ENCODE results near the gene TUNAR. TPM values are rescaled to one million over a fixed set of nuclear protein-coding genes. Genes with fewer than 3 reads are reported as not detected.

The TUNAR gene
- total RNA-seq, 1 donor from 2014 or later: not detected

DNA sequence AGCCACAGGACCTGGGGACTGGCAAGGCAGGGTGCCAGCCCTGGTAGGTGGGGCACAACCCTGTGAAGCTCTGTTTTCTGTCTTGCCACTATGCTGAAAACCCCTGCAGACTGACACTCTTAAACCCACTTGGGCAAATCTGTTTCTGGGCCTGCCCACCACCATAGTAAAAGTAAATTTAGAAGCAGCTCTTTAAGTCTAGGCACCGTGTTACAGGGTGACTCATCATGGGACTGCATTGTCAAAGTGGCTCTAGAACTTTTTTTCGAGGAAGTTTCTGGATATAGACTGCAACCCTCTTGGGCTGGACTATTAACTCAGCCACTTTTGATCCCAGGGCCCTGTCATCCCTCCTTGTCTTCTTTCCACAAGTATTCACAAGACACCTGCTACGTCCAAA lies 7.7 kb downstream of the TUNAR start:
- peaks cover 3% of the 10 kb centered on the region for H3K4me1 Mint-ChIP-seq (ENCODE audit: low read depth)

DNA sequence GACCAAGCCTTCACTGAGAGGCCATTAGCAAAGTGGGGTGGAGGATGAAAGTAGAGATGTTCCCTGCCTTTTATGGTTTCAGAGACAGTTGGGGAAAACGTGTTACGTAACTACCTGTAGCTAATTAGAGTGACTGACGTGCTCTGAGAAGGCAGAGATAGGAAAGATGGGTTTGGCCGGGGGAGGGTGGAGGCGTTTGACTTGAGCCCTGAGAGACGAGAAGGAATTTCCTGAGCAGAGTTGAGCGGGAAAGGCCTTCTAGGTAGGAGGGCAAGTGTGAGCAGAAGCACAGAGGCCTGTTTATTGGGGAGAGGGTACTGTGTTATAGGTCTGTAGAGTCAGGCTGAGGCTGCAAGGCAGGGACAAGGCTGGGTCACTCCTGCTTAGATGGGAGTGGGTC lies 8.6 kb downstream of the TUNAR start:
- H3K4me3 Mint-ChIP-seq (ENCODE audit: low read depth): no peak overlapping the region
- intact Hi-C loops (cut with micrococcal nuclease): no loop called here
- no peak overlapping the region for H3K27ac Mint-ChIP-seq
- peaks cover 1% of the 10 kb centered on the region for H3K27me3 Mint-ChIP-seq (ENCODE audit: low read depth)
- H3K36me3 Mint-ChIP-seq (ENCODE audit: low read depth): no peaks in the 10 kb centered on the region
- H3K4me1 Mint-ChIP-seq (ENCODE audit: low read depth): peaks cover 3% of the 10 kb centered on the region
- H3K9me3 Mint-ChIP-seq: no peaks in the 10 kb centered on the region
- no peak for DNase-seq (ENCODE audit: low spot score)

More for the DNA sequence above, 7.7 kb downstream of the TUNAR start:
- Mint-ChIP-seq H3K4me3 (ENCODE audit: low read depth) (no peak overlapping the region), H3K9me3 (no peaks in the 10 kb centered on the region), H3K27me3 (ENCODE audit: low read depth) (peaks cover 5% of the 10 kb centered on the region), H3K36me3 (ENCODE audit: low read depth) (no peaks in the 10 kb centered on the region), H3K27ac (no peak overlapping the region)
- intact Hi-C loops (cut with micrococcal nuclease): no loop called here
- no peak for DNase-seq (ENCODE audit: low spot score)

DNA sequence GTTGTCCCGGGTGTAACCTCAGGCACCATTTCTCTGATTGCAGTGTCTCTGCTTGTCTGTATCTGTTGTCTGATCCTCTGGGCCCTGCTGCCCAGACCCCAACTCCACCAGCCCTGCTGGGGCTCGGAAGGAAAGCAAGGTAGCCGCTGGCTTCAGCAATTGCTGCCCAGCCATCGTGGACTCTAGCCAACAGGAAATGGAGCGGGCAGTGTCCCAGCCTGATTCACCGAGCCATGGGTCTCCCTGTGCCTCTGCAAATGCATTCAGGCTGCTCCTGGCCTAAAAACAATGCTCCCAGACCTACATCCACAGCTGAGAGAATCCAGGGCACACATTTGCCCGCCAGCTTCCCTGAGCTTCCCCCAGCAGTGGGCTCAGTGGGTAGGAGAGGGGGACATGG lies 9.2 kb downstream of the TUNAR start:
- intact Hi-C loops (cut with micrococcal nuclease): no loop called here
- no peak for DNase-seq (ENCODE audit: low spot score)
- no peak overlapping the region for H3K27ac Mint-ChIP-seq
- no peaks in the 10 kb centered on the region for H3K9me3 Mint-ChIP-seq
- H3K4me3 Mint-ChIP-seq (ENCODE audit: low read depth): no peak overlapping the region
- no peaks in the 10 kb centered on the region for H3K36me3 Mint-ChIP-seq (ENCODE audit: low read depth)
- H3K27me3 Mint-ChIP-seq (ENCODE audit: low read depth): peaks cover 1% of the 10 kb centered on the region
- peaks cover 3% of the 10 kb centered on the region for H3K4me1 Mint-ChIP-seq (ENCODE audit: low read depth)

DNA sequence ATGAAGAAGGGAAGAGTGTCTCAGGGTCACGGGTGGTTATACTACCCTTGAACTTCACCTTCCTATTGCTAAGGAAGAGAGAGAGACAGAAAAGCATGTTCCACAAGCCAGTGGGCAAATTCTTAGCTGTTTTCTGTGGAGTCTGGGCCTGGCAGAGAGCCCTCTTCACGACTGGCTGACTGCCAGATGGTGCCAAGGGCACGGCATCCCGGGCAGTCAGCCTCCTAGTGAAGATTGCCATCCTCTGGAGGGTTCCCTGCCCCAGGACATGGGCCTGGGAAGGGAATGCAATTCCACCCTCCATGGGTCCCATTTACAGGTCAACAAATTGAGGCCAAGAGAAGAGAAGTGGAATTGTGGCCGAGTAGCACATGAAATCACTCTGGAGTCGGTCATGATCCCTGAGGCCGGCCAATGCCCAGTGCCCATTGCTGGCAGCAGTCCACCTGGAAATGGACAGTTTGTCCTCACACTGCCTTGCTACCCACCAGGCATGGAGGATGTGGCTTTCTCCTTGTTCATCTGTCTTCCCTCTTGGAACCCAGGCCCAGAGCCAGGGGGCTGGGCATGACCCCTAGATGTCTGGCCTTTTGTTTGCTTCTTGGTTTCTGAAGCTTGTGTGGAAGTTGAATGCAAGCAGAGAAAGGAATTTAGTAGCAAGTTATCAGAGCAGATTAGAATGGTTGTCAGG lies 9.9 kb downstream of the TUNAR start:
- no peaks in the 10 kb centered on the region for H3K9me3 Mint-ChIP-seq
- no peak overlapping the region for H3K4me3 Mint-ChIP-seq (ENCODE audit: low read depth)
- H3K27me3 Mint-ChIP-seq (ENCODE audit: low read depth): peaks cover 1% of the 10 kb centered on the region
- no peak for DNase-seq (ENCODE audit: low spot score)
- intact Hi-C loops (cut with micrococcal nuclease): no loop called here
- H3K4me1 Mint-ChIP-seq (ENCODE audit: low read depth): peaks cover 3% of the 10 kb centered on the region
- H3K27ac Mint-ChIP-seq: no peak overlapping the region
- no peaks in the 10 kb centered on the region for H3K36me3 Mint-ChIP-seq (ENCODE audit: low read depth)

DNA sequence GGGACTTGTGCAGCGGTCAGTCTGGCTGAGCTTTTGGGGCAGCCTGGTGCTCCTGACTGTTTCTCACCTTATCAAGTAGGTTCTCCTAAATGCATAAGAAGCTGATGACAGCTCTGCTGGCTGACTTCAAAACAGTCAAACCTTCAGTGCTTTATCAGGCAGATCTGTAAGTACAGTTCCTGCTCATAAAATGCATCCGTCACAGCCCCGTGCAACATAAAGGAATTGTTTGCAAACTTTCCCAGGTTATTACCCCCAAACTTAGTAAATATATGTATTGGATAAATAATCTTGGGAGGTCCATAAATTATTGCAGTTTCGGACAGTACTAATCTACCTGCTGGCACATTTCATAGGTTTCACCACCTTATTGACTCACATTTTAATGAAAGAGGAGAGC lies 10.7 kb downstream of the TUNAR start:
- Mint-ChIP-seq H3K4me1 (ENCODE audit: low read depth) (peaks cover 3% of the 10 kb centered on the region), H3K27ac (no peak overlapping the region), H3K4me3 (ENCODE audit: low read depth) (no peak overlapping the region), H3K36me3 (ENCODE audit: low read depth) (no peaks in the 10 kb centered on the region), H3K9me3 (no peaks in the 10 kb centered on the region), H3K27me3 (ENCODE audit: low read depth) (no peaks in the 10 kb centered on the region)
- DNase-seq (ENCODE audit: low spot score): no peak
- intact Hi-C loops (cut with micrococcal nuclease): no loop called here

DNA sequence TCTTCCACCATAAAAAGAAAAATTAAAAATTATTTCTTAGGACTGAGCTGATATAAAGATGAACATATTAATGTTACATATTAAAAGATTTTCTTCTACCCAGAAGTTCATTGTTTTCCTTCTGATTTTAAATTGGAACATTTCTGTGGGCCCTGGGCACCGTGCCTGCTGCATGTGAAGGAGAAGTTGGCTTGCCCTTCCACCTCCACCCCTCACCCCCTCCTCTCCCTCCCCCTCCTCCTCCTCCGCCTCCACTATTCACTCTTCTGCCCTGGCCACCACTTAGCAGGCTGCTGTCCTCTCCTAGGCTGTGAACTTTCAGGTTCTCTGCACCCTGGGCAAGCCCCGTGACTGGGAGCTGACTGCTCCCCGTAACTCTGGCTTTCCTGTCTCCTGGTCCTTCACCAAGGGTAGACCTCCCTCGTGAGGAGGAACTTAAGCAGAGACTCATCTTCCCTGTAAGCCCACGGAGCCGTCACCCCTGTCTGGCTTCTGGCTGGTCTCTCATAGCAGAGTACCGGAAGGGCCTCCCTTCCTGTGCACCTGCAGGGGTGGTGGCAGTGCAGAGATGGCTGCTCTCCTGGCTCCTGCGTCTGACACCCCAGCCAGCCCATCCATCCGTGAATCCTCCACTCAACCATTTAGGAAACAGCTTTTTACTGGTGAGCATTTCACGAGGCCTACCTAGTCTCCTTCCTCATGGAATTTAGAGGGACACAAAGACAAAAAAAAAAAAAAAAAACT lies 12.8 kb downstream of the TUNAR start:
- Mint-ChIP-seq H3K9me3 (no peaks in the 10 kb centered on the region), H3K27ac (no peak overlapping the region), H3K36me3 (ENCODE audit: low read depth) (no peaks in the 10 kb centered on the region), H3K4me1 (ENCODE audit: low read depth) (no peaks in the 10 kb centered on the region), H3K27me3 (ENCODE audit: low read depth) (no peaks in the 10 kb centered on the region), H3K4me3 (ENCODE audit: low read depth) (no peak overlapping the region)
- DNase-seq (ENCODE audit: low spot score): no peak
- intact Hi-C loops (cut with micrococcal nuclease): no loop called here

DNA sequence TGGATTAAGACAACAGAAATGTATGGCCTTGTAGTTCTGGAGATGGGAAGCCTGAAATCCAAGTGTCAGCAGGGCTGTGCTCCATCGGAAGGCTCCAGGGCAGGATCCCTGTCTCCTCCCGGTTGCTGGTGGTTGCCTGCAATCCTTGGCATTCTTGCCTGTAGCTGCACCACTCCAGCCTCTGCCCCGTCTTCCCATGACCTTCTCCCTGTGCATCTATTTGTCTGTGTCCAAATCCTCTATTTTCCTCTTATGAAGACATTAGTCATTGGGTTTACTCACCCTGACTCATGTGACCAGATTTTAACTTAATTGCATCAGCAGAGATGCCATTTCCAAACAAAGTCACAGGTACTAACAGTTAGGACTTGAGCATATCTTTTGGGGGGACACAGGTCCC lies 15.1 kb downstream of the TUNAR start:
- Mint-ChIP-seq H3K4me1 (ENCODE audit: low read depth) (no peaks in the 10 kb centered on the region), H3K4me3 (ENCODE audit: low read depth) (no peak overlapping the region), H3K36me3 (ENCODE audit: low read depth) (no peaks in the 10 kb centered on the region), H3K9me3 (no peaks in the 10 kb centered on the region), H3K27me3 (ENCODE audit: low read depth) (no peaks in the 10 kb centered on the region), H3K27ac (no peak overlapping the region)
- DNase-seq (ENCODE audit: low spot score): no peak
- intact Hi-C loops (cut with micrococcal nuclease): no loop called here

DNA sequence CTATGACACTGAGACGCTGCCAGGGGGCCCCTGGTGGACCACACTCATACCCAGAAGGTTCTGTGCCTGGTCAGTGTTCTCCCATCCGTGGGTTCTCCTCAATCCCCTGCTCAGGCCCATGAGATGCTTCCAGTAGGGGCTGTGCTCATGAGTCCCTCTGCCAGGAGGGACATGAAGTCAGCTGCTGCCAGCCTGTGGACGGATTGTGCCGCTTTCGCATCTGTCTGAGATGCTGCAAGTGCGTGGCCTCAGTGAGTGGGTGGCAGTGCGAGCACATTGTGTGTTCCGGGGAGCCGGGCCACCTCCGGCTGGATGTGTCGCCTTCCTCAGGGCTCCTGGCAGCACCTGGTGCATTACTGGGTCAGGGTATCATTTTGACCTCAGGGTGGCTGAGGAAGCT lies 15.5 kb downstream of the TUNAR start:
- no peaks in the 10 kb centered on the region for H3K27me3 Mint-ChIP-seq (ENCODE audit: low read depth)
- H3K27ac Mint-ChIP-seq: no peak overlapping the region
- H3K4me3 Mint-ChIP-seq (ENCODE audit: low read depth): no peak overlapping the region
- intact Hi-C loops (cut with micrococcal nuclease): no loop called here
- no peaks in the 10 kb centered on the region for H3K9me3 Mint-ChIP-seq
- no peaks in the 10 kb centered on the region for H3K36me3 Mint-ChIP-seq (ENCODE audit: low read depth)
- H3K4me1 Mint-ChIP-seq (ENCODE audit: low read depth): no peaks in the 10 kb centered on the region
- no peak for DNase-seq (ENCODE audit: low spot score)

DNA sequence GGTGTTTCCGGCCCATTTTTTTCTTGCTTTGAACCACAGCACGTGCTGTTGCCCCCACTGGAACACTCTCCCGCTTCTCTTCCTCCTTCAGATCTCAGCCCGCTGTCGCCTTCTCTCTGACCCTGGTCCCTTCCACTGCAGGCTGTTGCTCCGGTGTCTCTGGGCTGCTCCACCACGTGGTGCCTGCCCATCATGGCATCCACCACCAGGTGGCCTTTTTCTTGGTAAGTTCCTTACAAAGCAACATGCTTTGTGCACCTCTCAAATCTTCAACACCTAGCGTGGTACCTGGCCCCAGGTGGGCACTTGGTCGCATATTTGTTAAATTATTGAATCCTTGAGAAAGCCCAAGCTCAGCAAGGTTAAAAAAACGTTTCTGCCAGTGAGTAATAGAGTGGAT lies 19.1 kb downstream of the TUNAR start:
- H3K27ac Mint-ChIP-seq: no peak overlapping the region
- no peak overlapping the region for H3K4me3 Mint-ChIP-seq (ENCODE audit: low read depth)
- H3K36me3 Mint-ChIP-seq (ENCODE audit: low read depth): no peaks in the 10 kb centered on the region
- H3K27me3 Mint-ChIP-seq (ENCODE audit: low read depth): peaks cover 4% of the 10 kb centered on the region
- intact Hi-C loops (cut with micrococcal nuclease): no loop called here
- no peaks in the 10 kb centered on the region for H3K4me1 Mint-ChIP-seq (ENCODE audit: low read depth)
- H3K9me3 Mint-ChIP-seq: no peaks in the 10 kb centered on the region
- DNase-seq (ENCODE audit: low spot score): no peak

DNA sequence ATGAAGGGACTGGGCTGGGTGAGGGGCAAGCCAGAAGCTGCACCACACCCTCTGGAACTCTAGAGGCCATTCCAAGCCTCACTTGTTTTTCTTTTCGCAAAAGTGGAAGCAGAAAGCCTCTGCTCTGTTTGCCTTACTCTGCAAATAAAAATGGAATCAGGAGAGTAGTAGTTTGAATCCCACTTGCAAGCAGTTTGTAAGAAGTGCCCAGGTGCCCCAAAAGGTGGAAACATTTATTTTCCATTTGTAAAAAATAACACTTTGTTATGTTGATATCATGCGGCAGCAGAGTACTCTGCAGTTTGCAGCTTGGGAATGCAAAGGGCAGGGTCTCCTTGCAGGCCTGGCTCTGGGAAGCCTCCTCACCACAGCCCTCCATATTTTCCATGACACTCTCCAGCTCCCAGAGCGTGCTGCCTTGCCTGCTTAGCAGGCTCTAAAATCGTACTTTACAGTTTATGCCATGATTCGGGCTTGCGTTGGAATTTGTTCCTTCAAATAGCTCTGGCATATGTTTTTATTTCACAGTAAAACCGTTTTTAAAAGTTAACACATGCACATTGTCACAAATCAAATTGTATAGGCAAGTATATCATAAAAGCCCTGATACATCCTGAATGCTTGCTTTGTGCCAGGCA lies 20.0 kb downstream of the TUNAR start:
- peaks cover 5% of the 10 kb centered on the region for H3K27me3 Mint-ChIP-seq (ENCODE audit: low read depth)
- H3K9me3 Mint-ChIP-seq: no peaks in the 10 kb centered on the region
- no peak overlapping the region for H3K4me3 Mint-ChIP-seq (ENCODE audit: low read depth)
- H3K4me1 Mint-ChIP-seq (ENCODE audit: low read depth): no peaks in the 10 kb centered on the region
- intact Hi-C loops (cut with micrococcal nuclease): no loop called here
- no peaks in the 10 kb centered on the region for H3K36me3 Mint-ChIP-seq (ENCODE audit: low read depth)
- no peak for DNase-seq (ENCODE audit: low spot score)
- H3K27ac Mint-ChIP-seq: no peak overlapping the region

DNA sequence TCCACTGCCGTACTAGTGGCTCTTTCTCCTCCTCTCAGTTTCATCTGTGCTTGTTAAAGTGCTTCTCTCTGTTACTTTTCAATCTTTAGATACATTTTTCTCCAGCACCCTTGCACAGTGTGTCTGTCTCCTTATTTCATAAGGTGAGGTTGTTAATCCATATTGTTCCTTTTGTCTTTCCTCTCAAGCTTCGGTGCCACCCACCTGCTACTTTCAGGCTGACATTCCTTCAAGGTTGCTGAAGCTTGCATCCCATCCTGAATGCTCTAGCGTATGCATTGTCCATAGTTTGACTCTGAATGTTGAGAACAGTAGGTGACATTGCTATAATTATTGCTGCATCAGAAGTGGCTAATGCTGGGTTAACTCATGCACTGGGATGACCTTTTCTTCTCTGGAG lies 20.6 kb downstream of the TUNAR start:
- Mint-ChIP-seq H3K4me3 (ENCODE audit: low read depth) (no peak overlapping the region), H3K9me3 (no peaks in the 10 kb centered on the region), H3K27ac (no peak overlapping the region), H3K27me3 (ENCODE audit: low read depth) (peaks cover 8% of the 10 kb centered on the region), H3K4me1 (ENCODE audit: low read depth) (no peaks in the 10 kb centered on the region), H3K36me3 (ENCODE audit: low read depth) (no peaks in the 10 kb centered on the region)
- DNase-seq (ENCODE audit: low spot score): no peak
- intact Hi-C loops (cut with micrococcal nuclease): no loop called here

DNA sequence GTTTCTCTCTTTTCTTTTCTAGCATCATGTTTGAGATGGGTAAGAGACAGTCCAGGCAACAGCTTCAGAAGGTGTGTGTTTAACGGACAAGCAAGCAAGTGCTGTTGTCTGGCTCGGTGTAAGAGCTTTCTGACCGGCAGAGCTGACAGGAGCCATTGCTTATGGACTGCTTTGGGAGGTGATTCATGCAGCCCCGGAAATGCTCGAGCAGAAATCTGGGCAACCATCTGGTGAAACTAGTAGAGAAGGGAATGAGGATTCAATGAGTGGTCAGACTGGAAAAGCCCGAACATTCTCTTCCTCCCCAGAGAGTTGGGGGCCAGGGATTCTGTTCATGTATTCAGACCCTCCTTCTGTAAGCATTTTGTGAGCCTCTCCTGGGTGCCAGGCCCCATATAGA lies 24.4 kb downstream of the TUNAR start:
- Mint-ChIP-seq H3K4me1 (ENCODE audit: low read depth) (no peaks in the 10 kb centered on the region), H3K4me3 (ENCODE audit: low read depth) (no peak overlapping the region), H3K27me3 (ENCODE audit: low read depth) (peaks cover 10% of the 10 kb centered on the region), H3K36me3 (ENCODE audit: low read depth) (no peaks in the 10 kb centered on the region), H3K27ac (no peak overlapping the region), H3K9me3 (no peaks in the 10 kb centered on the region)
- intact Hi-C loops (cut with micrococcal nuclease): no loop called here
- no peak for DNase-seq (ENCODE audit: low spot score)

DNA sequence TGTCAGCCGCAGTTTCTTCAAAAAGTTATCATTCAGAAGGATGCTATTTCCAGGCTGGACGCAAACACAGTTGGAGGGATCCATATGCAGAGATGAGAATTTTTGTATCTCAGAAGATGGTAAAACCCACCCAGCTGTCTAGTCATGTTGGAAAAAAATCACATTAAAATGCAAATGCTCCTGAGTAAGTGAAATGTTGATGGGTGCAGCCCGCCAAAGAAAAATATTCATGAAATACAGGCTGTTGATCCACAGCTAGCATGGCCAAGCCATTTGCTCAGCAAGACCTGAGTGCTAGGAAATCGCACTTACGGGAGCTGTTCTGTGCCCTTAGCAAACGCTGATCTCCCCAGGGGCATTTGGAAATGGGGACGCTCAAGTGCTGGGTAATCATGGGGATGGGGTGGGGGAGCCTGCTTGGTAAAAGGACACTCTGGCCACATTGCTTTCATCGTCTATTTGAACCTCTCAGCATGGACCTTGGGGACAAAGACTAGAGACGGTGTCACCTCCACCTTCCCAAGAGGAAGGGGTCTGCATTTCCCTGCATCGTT lies 25.7 kb downstream of the TUNAR start:
- no peak for DNase-seq (ENCODE audit: low spot score)
- H3K9me3 Mint-ChIP-seq: no peaks in the 10 kb centered on the region
- no peaks in the 10 kb centered on the region for H3K36me3 Mint-ChIP-seq (ENCODE audit: low read depth)
- H3K4me3 Mint-ChIP-seq (ENCODE audit: low read depth): no peak overlapping the region
- peaks cover 9% of the 10 kb centered on the region for H3K27me3 Mint-ChIP-seq (ENCODE audit: low read depth)
- H3K27ac Mint-ChIP-seq: no peak overlapping the region
- intact Hi-C loops (cut with micrococcal nuclease): no loop called here
- no peaks in the 10 kb centered on the region for H3K4me1 Mint-ChIP-seq (ENCODE audit: low read depth)
